ENCODE data around the gene SIMC1. TPM values are rescaled to one million over a fixed set of nuclear protein-coding genes. Genes with fewer than 3 reads are reported as not detected.

Gene SIMC1
- total RNA-seq, 2 donors from 2014 or later: 22.1 to 39.9 TPM

GRCh38 chr5:176386491-176386890 is 148.3 kb downstream of the SIMC1 start:
- peak overlapping the region; percentile 98 to 100 for H3K27ac Mint-ChIP-seq

DNA sequence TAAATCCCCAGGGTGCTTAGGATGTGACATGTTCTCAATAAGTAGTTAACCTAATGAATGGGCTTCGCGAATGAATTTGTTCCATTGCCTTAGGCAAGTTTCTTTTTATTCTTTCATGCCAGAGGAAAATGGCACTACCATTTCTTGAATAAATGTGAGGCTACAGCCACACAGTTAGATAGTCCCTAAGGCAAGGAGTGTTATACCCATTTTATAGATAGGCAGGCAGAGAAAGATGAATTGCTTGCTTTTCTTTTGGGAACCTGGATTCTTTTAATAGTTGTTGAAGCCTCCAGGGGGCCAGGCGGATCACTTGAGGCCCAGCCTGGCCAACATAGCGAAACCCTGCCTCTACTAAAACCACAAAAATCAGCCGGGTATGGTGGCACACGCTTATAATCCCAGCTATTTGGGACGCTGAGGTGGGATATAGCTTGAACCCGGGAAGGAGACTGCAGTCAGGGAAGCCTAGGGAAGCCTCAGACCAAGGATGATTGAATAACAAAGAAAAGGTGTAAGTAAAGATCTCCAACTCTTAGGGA is 149.2 kb downstream of the SIMC1 start:
- Mint-ChIP-seq H3K36me3 (peaks cover 50% of the 10 kb centered on the region in 2 donors), H3K9me3 (no peaks in the 10 kb centered on the region), H3K27ac (peak overlapping the region; percentile 98 to 100)
- no peak for ATAC-seq
- no peak for DNase-seq (ENCODE audit: low spot score in 2 of 2)

More at GRCh38 chr5:176386491-176386890, 148.3 kb downstream of the SIMC1 start:
- DNase-seq (ENCODE audit: low spot score in 2 of 2) (no peak), ATAC-seq (no peak)
- Mint-ChIP-seq H3K9me3 (no peaks in the 10 kb centered on the region), H3K36me3 (peaks cover 50 to 59% of the 10 kb centered on the region in 2 donors)

DNA sequence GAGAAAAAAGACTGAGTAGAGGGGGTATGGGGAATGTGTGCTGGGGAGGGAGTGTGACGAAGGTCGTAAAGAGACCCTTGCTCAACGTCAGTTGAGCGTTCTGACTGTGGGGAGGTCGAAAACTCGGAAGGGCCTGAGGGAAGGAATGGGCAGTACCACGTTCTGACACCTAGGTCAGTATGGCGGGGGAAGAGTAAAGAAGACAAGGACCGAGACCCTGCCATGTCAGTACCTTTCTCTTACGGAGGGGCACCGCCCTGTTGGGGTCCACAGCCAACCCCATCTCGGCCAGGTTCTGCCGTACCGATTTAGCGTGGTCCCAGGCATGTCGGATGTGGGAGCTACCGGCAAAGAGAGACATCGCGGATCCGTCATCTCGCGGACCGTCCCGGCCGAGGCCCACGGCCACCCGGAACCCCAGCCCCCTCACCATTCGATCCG is 149.8 kb downstream of the SIMC1 start:
- Mint-ChIP-seq H3K9me3 (no peaks in the 10 kb centered on the region), H3K27ac (peak overlapping the region; percentile 98 to 100), H3K36me3 (peaks cover 47 to 50% of the 10 kb centered on the region in 2 donors)
- ATAC-seq (peak; percentile 0), DNase-seq (ENCODE audit: low spot score in 2 of 2) (peak in 1 of 2 donors; percentile 24)

GRCh38 chr5:176388444-176389134 is 150.4 kb downstream of the SIMC1 start, which contains the start of the genes HIGD2A and NOP16:
Gene HIGD2A (plus strand): TSS chr5:176388751. CDS start chr5:176388820, 69 bp downstream.
Gene NOP16 (minus strand): TSS chr5:176388598. CDS start chr5:176388539, 59 bp downstream.
- DNase-seq (ENCODE audit: low spot score in 2 of 2) (peak; percentile 94 to 97), ATAC-seq (peak; percentile 91 to 94)
- no peaks in the 10 kb centered on the region for H3K9me3 Mint-ChIP-seq
- H3K36me3 Mint-ChIP-seq: peaks cover 47 to 50% of the 10 kb centered on the region in 2 donors
- H3K27ac Mint-ChIP-seq: peak within 1 kb of the TSS; percentile 98 to 100

GRCh38 chr5:176389135-176390123 is 151.2 kb downstream of the SIMC1 start:
- DNase-seq (ENCODE audit: low spot score in 2 of 2) (no peak), ATAC-seq (peak; percentile 43 to 53)
- Mint-ChIP-seq H3K36me3 (peaks cover 41 to 45% of the 10 kb centered on the region in 2 donors), H3K27ac (peak overlapping the region; percentile 98 to 100), H3K9me3 (no peaks in the 10 kb centered on the region)

GRCh38 chr5:176391479-176391878 is 153.3 kb downstream of the SIMC1 start:
- H3K27ac Mint-ChIP-seq: peak overlapping the region; percentile 38 to 40
- DNase-seq (ENCODE audit: low spot score in 2 of 2) (no peak), ATAC-seq (no peak)
- H3K9me3 Mint-ChIP-seq: no peaks in the 10 kb centered on the region
- H3K36me3 Mint-ChIP-seq: peaks cover 22 to 28% of the 10 kb centered on the region in 2 donors

DNA sequence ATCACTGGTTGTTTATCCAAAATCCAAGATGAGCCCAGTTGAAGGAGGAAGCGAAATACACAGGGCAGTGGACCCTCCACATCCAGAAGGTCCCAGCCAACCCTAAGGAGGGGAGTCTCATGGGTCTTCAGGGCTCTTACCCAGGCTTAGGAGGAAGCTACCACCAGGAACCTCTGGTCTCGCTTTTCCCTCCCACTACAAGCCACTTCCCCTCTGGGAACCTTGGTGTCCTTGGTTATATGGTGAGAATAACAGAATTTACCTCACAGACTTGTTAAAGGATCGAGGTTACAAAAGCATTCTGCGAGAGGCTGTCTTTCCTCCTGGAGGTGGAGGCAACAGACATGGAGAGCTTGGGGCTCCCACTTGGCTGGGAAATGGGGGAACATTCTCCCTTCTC is 153.8 kb downstream of the SIMC1 start:
- Mint-ChIP-seq H3K36me3 (peaks cover 16 to 22% of the 10 kb centered on the region in 2 donors), H3K9me3 (no peaks in the 10 kb centered on the region), H3K27ac (peak overlapping the region; percentile 38 to 40)
- DNase-seq (ENCODE audit: low spot score in 2 of 2): no peak
- no peak for ATAC-seq

DNA sequence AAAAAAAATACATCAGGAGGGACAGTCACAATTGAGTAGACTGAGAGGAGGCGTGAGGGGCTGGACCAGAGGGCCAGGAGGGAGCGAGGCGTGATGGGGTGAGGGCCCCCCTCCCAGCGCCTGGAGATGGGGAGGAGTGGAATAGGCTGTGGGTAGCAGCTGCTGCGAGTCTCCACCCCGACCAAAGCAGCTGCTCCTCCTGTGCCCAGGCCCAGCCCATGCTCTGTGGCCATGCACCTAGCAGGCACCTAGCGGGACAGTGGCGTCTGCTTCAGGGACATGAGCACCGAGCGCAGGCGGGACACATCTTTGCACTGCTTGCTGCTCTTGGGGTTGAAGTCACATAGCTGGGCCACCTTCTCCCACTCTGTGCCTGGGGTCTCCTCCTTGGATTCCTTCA is 154.3 kb downstream of the SIMC1 start:
- DNase-seq (ENCODE audit: low spot score in 2 of 2) (no peak), ATAC-seq (no peak)
- H3K36me3 Mint-ChIP-seq: peaks cover 11 to 17% of the 10 kb centered on the region in 2 donors
- H3K27ac Mint-ChIP-seq: peak overlapping the region; percentile 40 to 60
- H3K9me3 Mint-ChIP-seq: no peaks in the 10 kb centered on the region

DNA sequence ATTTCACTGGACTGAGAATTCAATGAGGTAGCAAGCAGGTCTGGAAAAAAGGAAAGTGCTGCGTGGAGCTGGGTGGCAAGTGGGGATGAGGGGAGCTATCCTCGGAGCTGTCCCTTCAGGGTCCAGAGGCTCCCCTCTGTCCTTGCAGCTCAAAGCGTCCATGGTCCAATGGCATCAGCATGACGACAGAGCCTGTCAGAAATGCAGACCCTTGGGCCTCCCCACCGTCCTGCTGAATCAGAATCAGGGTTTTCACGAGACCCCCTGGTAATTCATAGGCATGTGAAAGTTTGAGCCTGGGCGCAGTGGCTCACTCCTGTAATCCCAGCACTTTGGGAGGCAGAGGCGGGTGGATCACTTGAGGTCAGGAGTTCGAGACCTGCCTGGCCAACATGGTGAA is 155.9 kb downstream of the SIMC1 start:
- no peak overlapping the region for H3K27ac Mint-ChIP-seq
- ATAC-seq (no peak), DNase-seq (ENCODE audit: low spot score in 2 of 2) (no peak)
- H3K36me3 Mint-ChIP-seq: peaks cover 0 to 4% of the 10 kb centered on the region in 2 donors
- H3K9me3 Mint-ChIP-seq: no peaks in the 10 kb centered on the region

DNA sequence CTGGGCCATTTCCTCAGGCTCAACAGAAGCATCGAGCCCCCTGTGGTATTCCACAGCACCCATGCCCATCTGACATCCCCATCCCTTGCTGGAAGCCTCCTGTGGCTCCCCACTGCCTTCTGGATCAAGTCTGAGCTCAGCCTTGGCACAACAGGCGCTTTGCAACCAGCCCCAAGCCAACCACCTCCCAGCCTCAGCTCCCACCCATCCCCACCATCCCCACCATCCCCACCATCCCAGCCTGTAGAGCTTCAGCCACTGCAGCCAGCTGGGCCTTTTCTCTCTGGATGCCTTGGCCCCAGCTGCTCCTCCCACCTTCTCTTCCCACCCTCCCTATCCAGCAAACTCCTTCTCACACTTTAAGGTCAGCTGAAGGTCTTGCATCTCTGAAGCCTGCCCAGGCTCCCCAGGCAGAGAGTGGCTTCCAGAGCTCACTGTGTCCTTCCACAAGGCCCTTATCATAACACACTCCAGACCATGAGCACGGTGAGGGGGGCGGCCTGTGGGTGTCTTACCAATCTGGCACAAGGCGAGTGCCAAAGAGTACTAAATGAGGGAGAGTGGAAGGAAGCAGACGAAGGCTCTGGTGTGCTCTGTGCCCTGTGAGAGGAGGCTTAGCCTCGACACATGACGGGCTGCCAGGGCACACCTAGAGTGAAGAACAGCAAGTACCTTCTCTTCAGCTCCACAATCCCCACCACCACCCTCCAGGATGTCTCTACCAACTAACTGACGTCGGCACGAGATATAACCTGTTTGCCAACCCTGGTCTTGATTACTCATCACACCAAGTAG is 156.9 kb downstream of the SIMC1 start:
- Mint-ChIP-seq H3K9me3 (no peaks in the 10 kb centered on the region), H3K36me3 (peaks cover 0 to 4% of the 10 kb centered on the region in 2 donors), H3K27ac (peak overlapping the region in 1 of 2 donors; percentile 26)
- ATAC-seq: no peak
- DNase-seq (ENCODE audit: low spot score in 2 of 2): no peak

Other genes with a start within 250 kb of the SIMC1 start
- 10 to 100 TPM; 58.3 to 58.9 TPM for gene KIAA1191, start 123.3 kb downstream of the SIMC1 start, total RNA-seq
- gene ARL10, start 127.1 kb downstream of the SIMC1 start, total RNA-seq: 10 to 100 TPM in 1 of 2 donors, 1 to 10 TPM in 1; 3.1 to 19.1 TPM
- gene NOP16, start 150.2 kb downstream of the SIMC1 start, total RNA-seq: 10 to 100 TPM; 42.1 to 67.7 TPM
- 100 to 1,000 TPM; 120 to 154 TPM for gene HIGD2A, start 150.3 kb downstream of the SIMC1 start, total RNA-seq
- 10 to 100 TPM; 41.8 to 48.6 TPM for gene CLTB, start 178.1 kb downstream of the SIMC1 start, total RNA-seq
- 10 to 100 TPM; 36.3 to 37.7 TPM for gene FAF2, start 210.0 kb downstream of the SIMC1 start, total RNA-seq

Data from activated naive CD4-positive, alpha-beta T cell treated with anti-CD3 and anti-CD28 coated beads, Interleukin-2, amount 50 U/mL, for 72 hours (primary cell).